Activated CD4-positive, alpha-beta memory T cell treated with anti-CD3 and anti-CD28 coated beads for 36 hours (primary cell): ENCODE data around the gene SPTBN1. TPM values are rescaled to one million over a fixed set of nuclear protein-coding genes. Genes with fewer than 3 reads are reported as not detected.

Source experiments
- CTCF ChIA-PET: fragments of 350-600 bp; sonication (Branson Sonifier 250); formaldehyde crosslinking; loops from one replicate; lab custom pipeline; 2021; ENCODE audit warnings: antibody characterized with exemption, inconsistent platforms; lab: Charles Lee
- POLR2A ChIA-PET: fragments of 350-600 bp; sonication (Branson Sonifier 250); formaldehyde crosslinking; loops from one replicate; lab custom pipeline; 2021; ENCODE audit warnings: antibody characterized with exemption; lab: Charles Lee
- DNase-seq: peaks from one replicate; pipeline ENCODE4 v3.0.0-alpha.2; 2020
- H3K27ac Mint-ChIP-seq: one replicate; pipeline ENCODE4 v1.8.0; 2021; ENCODE audit warnings: mixed read lengths
- H3K27me3 Mint-ChIP-seq: one replicate; pipeline ENCODE4 v1.8.0; 2021; ENCODE audit warnings: mixed read lengths
- H3K36me3 Mint-ChIP-seq: one replicate; pipeline ENCODE4 v1.8.0; 2021; ENCODE audit warnings: mixed read lengths
- H3K4me1 Mint-ChIP-seq: one replicate; pipeline ENCODE4 v1.8.0; 2021; ENCODE audit warnings: low read depth, mixed read lengths
- H3K4me3 Mint-ChIP-seq: one replicate; pipeline ENCODE4 v1.8.0; 2021; ENCODE audit warnings: mild to moderate bottlenecking, mixed read lengths
- H3K9me3 Mint-ChIP-seq: one replicate; pipeline ENCODE4 v1.8.0; 2021; ENCODE audit warnings: mixed read lengths
- intact Hi-C: fragments of 100-400 bp; cut with micrococcal nuclease; formaldehyde crosslinking; loops from one replicate; pipeline ENCODE4 v1.15.1; 2023
- total RNA-seq, 2 experiments: library from RNA; stranded (reverse); gene quantifications; one replicate each; pipeline ENCODE4 v1.2.3, GENCODE V29; 2021

Gene SPTBN1
- total RNA-seq, 2 experiments from 2014 or later = 67.5 to 68.1 TPM

GRCh38 chr2:54422072-54422581, 34.0 kb upstream of the SPTBN1 start:
- intact Hi-C loops = no loop called here
- Mint-ChIP-seq H3K27me3 (no peaks in the 10 kb centered on the region), H3K27ac (no peak overlapping the region), H3K4me3 (peak overlapping the region; percentile 24), H3K9me3 (peaks cover 9% of the 10 kb centered on the region), H3K4me1 (peaks cover 12% of the 10 kb centered on the region), H3K36me3 (no peaks in the 10 kb centered on the region)
- CTCF ChIA-PET = no interaction called here
- POLR2A ChIA-PET = no interaction called here
- peak; percentile 50 for DNase-seq

GRCh38 chr2:54423213-54423612, 32.9 kb upstream of the SPTBN1 start:
- DNase-seq = no peak
- Mint-ChIP-seq H3K4me1 (peaks cover 12% of the 10 kb centered on the region), H3K27ac (no peak overlapping the region), H3K27me3 (no peaks in the 10 kb centered on the region), H3K36me3 (no peaks in the 10 kb centered on the region), H3K4me3 (no peak overlapping the region), H3K9me3 (peaks cover 9% of the 10 kb centered on the region)
- ChIA-PET POLR2A (interaction anchor here (0.6 kb wide), 1 partner anchor 972 kb away, joined by 3 read pairs; no protein-coding TSS in a partner anchor), CTCF (no interaction called here)
- intact Hi-C loops = no loop called here

- no peak overlapping the region for H3K4me3 Mint-ChIP-seq
- H3K27ac Mint-ChIP-seq = no peak overlapping the region
- intact Hi-C loops = no loop called here
- no peaks in the 10 kb centered on the region for H3K36me3 Mint-ChIP-seq
- peaks cover 9% of the 10 kb centered on the region for H3K9me3 Mint-ChIP-seq
- no peaks in the 10 kb centered on the region for H3K27me3 Mint-ChIP-seq
- CTCF ChIA-PET = no interaction called here
- DNase-seq = no peak
- H3K4me1 Mint-ChIP-seq = peaks cover 12% of the 10 kb centered on the region
- POLR2A ChIA-PET = no interaction called here
These were observed 31.5 kb upstream of the SPTBN1 start for GRCh38 chr2:54424555-54425163.

- Mint-ChIP-seq H3K4me1 (peaks cover 6% of the 10 kb centered on the region), H3K9me3 (no peaks in the 10 kb centered on the region), H3K36me3 (no peaks in the 10 kb centered on the region), H3K27ac (no peak overlapping the region), H3K4me3 (no peak overlapping the region), H3K27me3 (no peaks in the 10 kb centered on the region)
- no peak for DNase-seq
- POLR2A ChIA-PET = no interaction called here
- intact Hi-C loops = no loop called here
- CTCF ChIA-PET = no interaction called here
These were observed 27.9 kb upstream of the SPTBN1 start for GRCh38 chr2:54428108-54428831.

GRCh38 chr2:54429054-54429453, 27.1 kb upstream of the SPTBN1 start:
- H3K4me1 Mint-ChIP-seq = peaks cover 6% of the 10 kb centered on the region
- DNase-seq = no peak
- no peaks in the 10 kb centered on the region for H3K36me3 Mint-ChIP-seq
- intact Hi-C loops = no loop called here
- no peak overlapping the region for H3K4me3 Mint-ChIP-seq
- no peaks in the 10 kb centered on the region for H3K9me3 Mint-ChIP-seq
- H3K27me3 Mint-ChIP-seq = no peaks in the 10 kb centered on the region
- ChIA-PET POLR2A (no interaction called here), CTCF (no interaction called here)
- no peak overlapping the region for H3K27ac Mint-ChIP-seq

- POLR2A ChIA-PET = no interaction called here
- Mint-ChIP-seq H3K36me3 (no peaks in the 10 kb centered on the region), H3K27me3 (no peaks in the 10 kb centered on the region), H3K27ac (no peak overlapping the region), H3K4me1 (peaks cover 6% of the 10 kb centered on the region), H3K4me3 (no peak overlapping the region), H3K9me3 (no peaks in the 10 kb centered on the region)
- intact Hi-C loops = no loop called here
- CTCF ChIA-PET = no interaction called here
- DNase-seq = peak; percentile 13
These were observed 26.1 kb upstream of the SPTBN1 start for GRCh38 chr2:54429811-54430551.

GRCh38 chr2:54430649-54431048, 25.5 kb upstream of the SPTBN1 start:
- intact Hi-C loops = no loop called here
- CTCF ChIA-PET = no interaction called here
- H3K4me1 Mint-ChIP-seq = peaks cover 6% of the 10 kb centered on the region
- H3K36me3 Mint-ChIP-seq = no peaks in the 10 kb centered on the region
- H3K9me3 Mint-ChIP-seq = no peaks in the 10 kb centered on the region
- no peak overlapping the region for H3K4me3 Mint-ChIP-seq
- H3K27ac Mint-ChIP-seq = no peak overlapping the region
- no peak for DNase-seq
- POLR2A ChIA-PET = no interaction called here
- no peaks in the 10 kb centered on the region for H3K27me3 Mint-ChIP-seq

- Mint-ChIP-seq H3K9me3 (no peaks in the 10 kb centered on the region), H3K36me3 (no peaks in the 10 kb centered on the region), H3K4me1 (peaks cover 6% of the 10 kb centered on the region), H3K27me3 (no peaks in the 10 kb centered on the region), H3K27ac (no peak overlapping the region), H3K4me3 (no peak overlapping the region)
- DNase-seq = no peak
- intact Hi-C loops = no loop called here
- ChIA-PET CTCF (no interaction called here), POLR2A (no interaction called here)
These were observed 23.7 kb upstream of the SPTBN1 start for GRCh38 chr2:54432251-54433015.

- Mint-ChIP-seq H3K27me3 (no peaks in the 10 kb centered on the region), H3K4me1 (peaks cover 6% of the 10 kb centered on the region), H3K27ac (no peak overlapping the region), H3K9me3 (no peaks in the 10 kb centered on the region), H3K36me3 (no peaks in the 10 kb centered on the region), H3K4me3 (no peak overlapping the region)
- DNase-seq = no peak
- intact Hi-C loops = no loop called here
- POLR2A ChIA-PET = interaction anchor here (0.5 kb wide), 1 partner anchor 189 kb away, joined by 4 read pairs; no protein-coding TSS in a partner anchor
- CTCF ChIA-PET = no interaction called here
These were observed 21.9 kb upstream of the SPTBN1 start for GRCh38 chr2:54434229-54434628.

- intact Hi-C loops = no loop called here
- H3K4me1 Mint-ChIP-seq = peaks cover 6% of the 10 kb centered on the region
- H3K27ac Mint-ChIP-seq = no peak overlapping the region
- H3K9me3 Mint-ChIP-seq = no peaks in the 10 kb centered on the region
- ChIA-PET POLR2A (interaction anchor here (0.5 kb wide), 1 partner anchor 189 kb away, joined by 4 read pairs; no protein-coding TSS in a partner anchor), CTCF (no interaction called here)
- no peak for DNase-seq
- no peaks in the 10 kb centered on the region for H3K27me3 Mint-ChIP-seq
- no peak overlapping the region for H3K4me3 Mint-ChIP-seq
- H3K36me3 Mint-ChIP-seq = no peaks in the 10 kb centered on the region
These were observed 21.4 kb upstream of the SPTBN1 start for GRCh38 chr2:54434711-54435110.

- ChIA-PET CTCF (interaction anchor here (1.3 kb wide), 1 partner anchor 15 kb away, joined by 3 read pairs; no protein-coding TSS in a partner anchor), POLR2A (no interaction called here)
- no peaks in the 10 kb centered on the region for H3K4me1 Mint-ChIP-seq
These were observed 20.6 kb upstream of the SPTBN1 start for GRCh38 chr2:54435325-54436226.

More at GRCh38 chr2:54435325-54436226, 20.6 kb upstream of the SPTBN1 start:
- no peak overlapping the region for H3K4me3 Mint-ChIP-seq
- no peak overlapping the region for H3K27ac Mint-ChIP-seq
- intact Hi-C loops = no loop called here
- no peak for DNase-seq
- H3K9me3 Mint-ChIP-seq = no peaks in the 10 kb centered on the region
- H3K27me3 Mint-ChIP-seq = no peaks in the 10 kb centered on the region
- H3K36me3 Mint-ChIP-seq = no peaks in the 10 kb centered on the region
